ENCODE results near the gene ZBTB22. TPM values are rescaled to one million over a fixed set of nuclear protein-coding genes. Genes with fewer than 3 reads are reported as not detected.

ZBTB22 gene
- total and polyA plus RNA-seq, 12 donors = 13.0 to 40.3 (median 20.3) TPM

DNA sequence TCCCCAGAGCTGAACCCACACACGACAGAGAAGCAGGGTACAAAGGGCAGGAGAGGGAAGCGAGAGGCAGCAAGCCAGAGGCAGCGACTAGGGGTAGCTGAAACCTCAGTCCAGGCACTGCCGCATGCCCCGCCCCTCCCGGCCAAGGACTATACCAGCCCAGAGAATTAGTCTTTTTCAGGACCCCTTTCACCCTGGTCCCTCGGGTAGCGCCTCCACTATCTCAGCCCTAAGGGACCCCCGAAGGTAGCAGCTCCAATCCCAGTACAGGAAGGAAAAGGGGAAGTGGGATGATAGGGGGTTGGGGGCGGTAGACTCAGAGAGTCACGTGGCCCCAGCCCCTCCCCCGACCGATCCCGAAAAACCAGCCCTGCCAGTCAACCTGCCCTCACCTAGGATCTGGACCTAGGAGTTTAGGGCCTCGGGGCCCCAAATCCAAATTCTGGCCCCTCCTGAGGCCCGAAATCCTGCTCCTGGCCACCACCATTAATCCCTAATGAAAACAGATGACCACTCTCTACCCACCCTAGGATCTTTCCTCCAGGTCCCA is 20.1 kb downstream of the ZBTB22 start:
- Histone ChIP-seq H3K9me3 (replicated peaks in 1 of 3) (no peaks in the 10 kb centered on the region), H3K27me3 (no peaks in the 10 kb centered on the region), H3K27ac (peak overlapping the region in 4 of 5 donors; percentile 87 to 97 (median 95)), H3K4me1 (replicated peaks in 1 of 2) (peaks cover 21 to 26% of the 10 kb centered on the region in 2 donors), H3K36me3 (replicated peaks in 1 of 2) (peaks cover 0 to 47% of the 10 kb centered on the region in 2 donors), H3K4me3 (peak overlapping the region in 3 of 4 donors; percentile 16 to 88 (median 67))
- 6 to 20% (median 8%) methylated on average over 3 to 16 of the region's 16 CpGs for WGBS, 4 donors
- intact Hi-C loops (cut with DNase I) = no loop called here
- peak; percentile 58 to 75 (median 68) for DNase-seq
- no peak for TF ChIP-seq POLR2A (IDR thresholded peaks at IDR 0.05)
- TF ChIP-seq, protein P1, sequence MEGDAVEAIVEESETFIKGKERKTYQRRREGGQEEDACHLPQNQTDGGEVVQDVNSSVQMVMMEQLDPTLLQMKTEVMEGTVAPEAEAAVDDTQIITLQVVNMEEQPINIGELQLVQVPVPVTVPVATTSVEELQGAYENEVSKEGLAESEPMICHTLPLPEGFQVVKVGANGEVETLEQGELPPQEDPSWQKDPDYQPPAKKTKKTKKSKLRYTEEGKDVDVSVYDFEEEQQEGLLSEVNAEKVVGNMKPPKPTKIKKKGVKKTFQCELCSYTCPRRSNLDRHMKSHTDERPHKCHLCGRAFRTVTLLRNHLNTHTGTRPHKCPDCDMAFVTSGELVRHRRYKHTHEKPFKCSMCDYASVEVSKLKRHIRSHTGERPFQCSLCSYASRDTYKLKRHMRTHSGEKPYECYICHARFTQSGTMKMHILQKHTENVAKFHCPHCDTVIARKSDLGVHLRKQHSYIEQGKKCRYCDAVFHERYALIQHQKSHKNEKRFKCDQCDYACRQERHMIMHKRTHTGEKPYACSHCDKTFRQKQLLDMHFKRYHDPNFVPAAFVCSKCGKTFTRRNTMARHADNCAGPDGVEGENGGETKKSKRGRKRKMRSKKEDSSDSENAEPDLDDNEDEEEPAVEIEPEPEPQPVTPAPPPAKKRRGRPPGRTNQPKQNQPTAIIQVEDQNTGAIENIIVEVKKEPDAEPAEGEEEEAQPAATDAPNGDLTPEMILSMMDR (IDR thresholded peaks at IDR 0.05) = no peak

DNA sequence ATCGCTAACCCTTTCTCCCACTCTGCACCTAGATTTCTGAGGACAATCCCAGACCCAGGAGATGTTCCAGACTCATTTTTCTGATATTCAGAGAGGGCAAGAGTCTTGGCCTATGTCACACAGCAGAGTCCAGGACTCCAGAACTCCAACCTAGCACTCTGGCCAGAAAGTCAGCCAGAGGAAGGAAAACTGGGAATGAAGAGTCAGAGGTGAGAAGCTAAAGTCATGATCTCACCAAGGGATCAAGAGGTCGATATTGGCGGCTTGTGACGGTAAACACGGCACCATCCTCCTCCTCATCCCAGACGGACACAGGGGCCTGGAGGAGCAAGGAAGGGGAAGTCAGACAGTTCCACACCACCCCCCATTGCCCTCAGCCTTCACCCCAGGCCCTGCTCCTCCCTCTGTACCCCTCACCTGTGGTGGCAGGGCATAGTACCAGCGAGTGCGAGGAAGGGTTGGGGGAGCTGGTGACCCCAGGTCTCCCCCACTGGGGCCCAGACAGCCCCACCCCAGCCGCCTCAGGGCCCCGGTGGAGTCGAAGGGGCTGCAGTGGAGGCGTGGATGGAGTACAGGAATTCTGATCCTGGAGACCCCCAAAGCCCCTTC is 20.6 kb downstream of the ZBTB22 start:
- Histone ChIP-seq H3K27ac (peak overlapping the region in 4 of 5 donors; percentile 87 to 97 (median 95)), H3K4me3 (peak overlapping the region in 3 of 4 donors; percentile 16 to 88 (median 67)), H3K27me3 (no peaks in the 10 kb centered on the region), H3K9me3 (replicated peaks in 1 of 3) (no peaks in the 10 kb centered on the region), H3K4me1 (replicated peaks in 1 of 2) (peaks cover 21 to 26% of the 10 kb centered on the region in 2 donors), H3K36me3 (replicated peaks in 1 of 2) (peaks cover 0 to 49% of the 10 kb centered on the region in 2 donors)
- TF ChIP-seq, protein P1 (IDR thresholded peaks at IDR 0.05) = no peak
- no peak for TF ChIP-seq POLR2A (IDR thresholded peaks at IDR 0.05)
- 66 to 86% (median 71%) methylated on average over 6 to 12 of the region's 12 CpGs for WGBS, 4 donors
- DNase-seq = peak in 1 of 7 donors; percentile 24
- intact Hi-C loops (cut with DNase I) = no loop called here

DNA sequence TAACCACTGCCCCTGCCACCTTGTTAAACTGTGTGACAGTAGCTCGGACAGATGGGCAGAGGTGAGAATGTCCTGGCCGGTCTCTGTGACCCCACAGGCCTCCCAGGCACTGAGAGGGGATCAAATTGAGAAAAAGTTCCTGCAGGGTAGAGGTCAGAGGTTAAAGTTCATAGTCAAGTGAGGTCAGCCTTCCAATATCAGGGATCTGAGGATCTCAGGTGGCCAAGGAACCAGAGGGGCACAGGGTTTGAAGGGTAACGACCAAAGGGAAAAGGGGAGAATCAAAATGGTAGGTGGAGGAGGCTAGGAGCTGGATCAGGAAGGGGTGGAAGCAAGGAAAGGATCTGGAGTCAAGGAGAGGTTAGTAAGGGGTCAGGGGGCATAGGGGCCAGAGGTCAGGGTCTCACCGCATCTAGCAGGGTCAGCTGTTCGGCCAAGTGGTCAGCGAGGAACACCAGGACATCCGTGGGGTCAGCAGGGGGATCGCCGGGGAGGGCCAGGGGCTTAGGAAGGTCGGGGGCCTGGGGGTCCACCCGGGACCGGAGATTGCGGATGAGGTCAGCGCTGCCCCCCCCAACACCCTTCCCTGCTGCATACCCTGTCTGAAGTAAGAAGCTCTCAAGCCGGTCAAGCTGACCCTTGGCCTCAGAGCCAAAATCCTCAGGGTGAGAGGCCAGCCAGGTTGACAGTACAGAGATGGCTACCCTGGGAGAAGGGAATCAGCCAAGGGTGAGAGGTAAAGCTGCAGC is 21.7 kb downstream of the ZBTB22 start:
- Histone ChIP-seq H3K4me1 (replicated peaks in 1 of 2) (peaks cover 16 to 18% of the 10 kb centered on the region in 2 donors), H3K9me3 (replicated peaks in 1 of 3) (no peaks in the 10 kb centered on the region), H3K27me3 (no peaks in the 10 kb centered on the region), H3K36me3 (replicated peaks in 1 of 2) (peaks cover 0 to 53% of the 10 kb centered on the region in 2 donors), H3K27ac (no peak overlapping the region), H3K4me3 (no peak overlapping the region)
- intact Hi-C loops (cut with DNase I) = no loop called here
- TF ChIP-seq, protein P1 (IDR thresholded peaks at IDR 0.05) = no peak
- no peak for TF ChIP-seq POLR2A (IDR thresholded peaks at IDR 0.05)
- 85 to 86% (median 85%) methylated on average over 9 to 15 of the region's 15 CpGs for WGBS, 4 donors
- DNase-seq = peak in 1 of 7 donors; percentile 20

DNA sequence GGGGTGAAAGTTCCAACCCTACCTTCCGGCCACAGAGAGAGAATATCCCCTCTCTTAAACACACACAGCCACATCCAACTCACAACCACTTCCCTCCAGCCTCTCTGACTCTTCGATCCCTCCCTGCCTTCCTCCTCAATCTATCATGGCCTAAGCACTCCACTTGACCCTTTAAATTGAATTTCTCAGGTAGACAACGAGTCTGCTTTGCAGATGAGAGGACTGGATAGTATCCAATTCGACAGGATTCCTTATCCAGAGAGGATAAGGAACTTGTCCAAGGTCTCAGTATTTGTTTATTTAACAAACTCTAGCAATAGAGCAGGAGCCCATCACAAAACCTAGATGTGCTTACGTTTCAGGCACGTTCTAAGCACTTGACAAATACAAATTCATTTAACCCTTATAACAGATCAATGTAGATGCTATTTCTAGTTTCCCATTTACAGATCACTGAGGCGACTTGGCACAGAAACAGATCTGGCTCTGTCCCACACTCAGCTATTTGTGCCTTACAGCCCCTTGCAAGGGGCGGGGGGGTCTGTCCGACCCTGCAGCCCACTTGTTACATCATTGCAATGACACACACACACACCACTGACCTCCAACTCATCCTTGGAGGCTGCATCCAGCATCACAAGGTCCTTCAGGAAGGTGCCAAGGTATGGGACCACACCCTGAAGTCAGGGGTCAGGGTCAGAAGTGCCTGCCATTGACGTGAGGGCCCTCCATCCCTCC is 23.3 kb downstream of the ZBTB22 start:
- WGBS, 4 donors = 62 to 63% (median 62%) methylated on average over 9 to 10 of the region's 10 CpGs
- no peak for DNase-seq
- intact Hi-C loops (cut with DNase I) = no loop called here
- no peaks in the 10 kb centered on the region for H3K27me3 ChIP-seq
- peaks cover 13 to 21% of the 10 kb centered on the region in 2 donors for H3K4me1 ChIP-seq (replicated peaks in 1 of 2)
- no peak overlapping the region for H3K27ac ChIP-seq
- no peak overlapping the region for H3K4me3 ChIP-seq
- peaks cover 0 to 53% of the 10 kb centered on the region in 2 donors for H3K36me3 ChIP-seq (replicated peaks in 1 of 2)
- H3K9me3 ChIP-seq (replicated peaks in 1 of 3) = no peaks in the 10 kb centered on the region
- no peak for TF ChIP-seq POLR2A (IDR thresholded peaks at IDR 0.05)
- TF ChIP-seq, protein P1 (IDR thresholded peaks at IDR 0.05) = no peak
